SHP77 (cell line): ENCODE measurements around the gene PANK4.

Experiments used
- DNase-seq, 2 experiments: peaks; one replicate each; lab custom pipeline; 2025; lab: John Stamatoyannopoulos, UW

The PANK4 gene

GRCh38 chr1:2512862-2513421 lies 13.5 kb downstream of the PANK4 start:
- DNase-seq, result no peak

GRCh38 chr1:2510366-2511155 lies 15.8 kb downstream of the PANK4 start:
- no peak for DNase-seq

- no peak for DNase-seq
These were observed 16.8 kb downstream of the PANK4 start for GRCh38 chr1:2509589-2509988.

DNA sequence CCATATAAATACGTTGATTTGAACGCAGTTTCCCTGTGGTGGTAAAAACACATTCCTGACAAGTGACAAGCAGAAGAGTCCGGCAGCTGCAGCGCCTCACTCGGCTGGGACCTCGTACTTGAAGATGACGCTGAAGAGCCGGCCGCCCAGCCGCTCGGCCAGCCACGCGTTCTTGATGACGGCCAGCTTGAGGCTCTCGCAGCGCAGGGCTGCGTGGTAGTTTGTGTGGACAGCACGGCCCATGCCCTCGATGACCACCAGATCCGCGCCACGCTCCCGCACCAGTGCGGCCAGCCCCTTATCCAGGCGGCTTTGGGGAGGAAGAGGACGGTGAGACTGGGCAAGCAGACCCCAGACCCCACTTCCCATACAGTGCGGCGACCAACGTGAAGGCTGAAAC lies 17.6 kb downstream of the PANK4 start:
- DNase-seq, result no peak

- no peak for DNase-seq
These were observed 18.2 kb downstream of the PANK4 start for GRCh38 chr1:2508180-2508579.

DNA sequence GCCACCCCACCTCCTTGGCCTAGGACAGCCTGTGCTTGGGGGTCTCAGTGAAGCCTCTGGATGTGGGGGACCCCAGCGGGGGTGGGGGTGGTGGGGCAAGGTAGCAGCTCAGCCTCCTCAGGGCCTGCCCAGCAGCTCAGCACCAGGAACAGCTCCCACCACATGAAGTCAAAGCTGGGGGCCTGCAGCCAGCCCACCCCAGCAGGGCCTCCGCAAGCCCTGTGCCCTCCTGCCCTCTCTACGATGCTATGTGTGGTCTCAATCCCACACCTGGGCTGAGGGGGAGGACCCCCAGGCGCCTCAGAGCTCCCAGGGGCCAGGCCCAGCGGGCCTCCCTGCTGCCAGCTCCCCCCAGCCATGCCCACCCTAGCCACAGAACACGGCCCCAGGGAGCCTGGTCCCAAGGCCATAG lies 18.6 kb downstream of the PANK4 start:
- no peak for DNase-seq

DNA sequence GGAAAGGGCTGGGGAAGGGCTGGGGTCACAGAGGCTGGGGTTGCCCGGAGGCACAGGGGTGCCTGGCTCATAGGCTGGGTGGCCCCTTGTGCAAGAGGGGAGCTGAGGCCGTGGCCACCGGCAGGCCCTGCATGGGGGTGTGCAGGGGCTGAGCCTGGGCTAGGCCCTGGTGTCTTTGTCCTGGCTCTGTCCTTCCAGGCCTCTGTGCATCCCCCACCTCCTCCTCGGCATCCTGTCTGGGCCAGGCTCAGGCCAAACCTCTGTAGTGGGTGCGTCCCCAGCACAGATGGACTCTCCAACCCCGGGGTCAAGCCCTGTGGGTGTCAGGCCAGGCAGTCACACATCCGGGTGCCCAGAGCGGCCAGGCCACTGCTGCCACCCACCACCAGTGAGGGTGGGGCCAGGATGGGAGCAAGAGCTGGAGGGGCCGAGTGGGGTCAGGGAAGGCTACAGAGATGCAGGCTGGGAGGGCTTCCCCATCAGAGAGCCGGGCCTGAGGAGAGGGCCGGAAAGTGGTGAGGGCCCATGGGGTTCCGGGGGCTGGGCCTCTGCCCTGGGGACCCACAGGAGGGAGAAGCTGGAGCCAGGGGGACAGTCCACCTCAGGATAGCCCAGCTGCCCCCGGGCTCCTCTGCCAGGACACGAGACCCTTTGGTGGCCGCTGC lies 19.4 kb downstream of the PANK4 start:
- DNase-seq, result no peak

- no peak for DNase-seq
These were observed 20.2 kb downstream of the PANK4 start for GRCh38 chr1:2506007-2506860.

DNA sequence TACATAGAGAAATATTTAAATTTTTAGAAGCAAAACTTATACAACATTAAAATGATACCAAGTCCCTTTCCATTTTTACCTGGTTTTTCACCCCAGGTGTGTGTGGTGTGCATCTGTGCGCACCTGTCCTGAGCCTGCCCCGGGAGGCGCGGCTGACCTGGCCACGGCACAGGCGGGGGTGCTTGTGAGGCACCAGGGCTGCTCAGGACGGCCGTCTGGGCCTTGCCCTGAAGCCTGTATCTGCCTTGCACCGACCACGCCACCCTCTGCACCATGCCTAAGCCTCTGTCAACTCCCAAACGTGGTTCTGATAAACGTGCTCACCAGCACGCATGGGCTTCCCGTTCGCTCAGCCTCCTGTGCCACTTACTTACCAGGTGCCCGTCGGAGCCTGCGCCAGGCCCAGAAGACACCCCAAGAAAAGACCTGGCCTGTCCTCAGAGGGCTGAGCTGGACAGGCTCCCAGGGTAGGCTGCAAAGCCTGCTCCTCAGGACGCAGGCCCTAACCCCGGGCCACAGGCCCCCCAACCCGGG lies 20.9 kb downstream of the PANK4 start:
- DNase-seq, result no peak

DNA sequence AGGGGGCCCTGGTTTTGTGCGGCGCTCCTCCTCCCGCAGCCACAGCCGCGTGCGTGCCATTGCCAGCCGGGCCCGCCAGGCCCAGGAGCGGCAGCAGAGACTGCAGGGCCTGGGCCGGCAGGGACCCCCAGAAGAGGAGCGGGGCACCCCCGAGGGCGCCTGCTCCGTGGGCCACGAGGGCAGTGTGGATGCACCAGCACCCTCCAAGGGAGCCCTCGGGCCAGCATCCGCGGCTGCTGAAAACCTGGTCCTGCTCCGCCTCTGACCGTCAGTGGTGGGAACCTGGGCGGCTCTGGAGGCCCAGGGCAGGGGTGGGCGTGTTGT lies 21.5 kb downstream of the PANK4 start:
- no peak for DNase-seq

- DNase-seq, result no peak
These were observed 22.0 kb downstream of the PANK4 start for GRCh38 chr1:2504225-2504948.

- DNase-seq, result no peak
These were observed 22.7 kb downstream of the PANK4 start for GRCh38 chr1:2503554-2504224.

- no peak for DNase-seq
These were observed 23.5 kb downstream of the PANK4 start for GRCh38 chr1:2502661-2503553.

- DNase-seq, result no peak
These were observed 24.2 kb downstream of the PANK4 start for GRCh38 chr1:2502210-2502609.

DNA sequence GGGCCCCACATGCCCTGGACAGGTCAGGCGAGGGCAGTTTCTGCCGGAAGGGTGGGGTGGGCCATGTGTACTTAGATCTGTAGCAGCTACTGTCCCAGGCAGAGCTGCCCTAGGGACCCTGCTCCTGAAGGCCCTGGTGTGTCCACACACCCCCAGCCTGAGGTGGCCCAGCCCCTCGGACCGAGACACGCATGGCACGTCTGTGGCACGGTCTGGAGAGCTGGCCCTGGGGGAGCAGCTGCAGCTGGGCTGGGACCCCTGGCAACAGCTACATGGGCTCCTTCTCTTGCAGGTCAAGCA lies 24.6 kb downstream of the PANK4 start:
- DNase-seq, result no peak

DNA sequence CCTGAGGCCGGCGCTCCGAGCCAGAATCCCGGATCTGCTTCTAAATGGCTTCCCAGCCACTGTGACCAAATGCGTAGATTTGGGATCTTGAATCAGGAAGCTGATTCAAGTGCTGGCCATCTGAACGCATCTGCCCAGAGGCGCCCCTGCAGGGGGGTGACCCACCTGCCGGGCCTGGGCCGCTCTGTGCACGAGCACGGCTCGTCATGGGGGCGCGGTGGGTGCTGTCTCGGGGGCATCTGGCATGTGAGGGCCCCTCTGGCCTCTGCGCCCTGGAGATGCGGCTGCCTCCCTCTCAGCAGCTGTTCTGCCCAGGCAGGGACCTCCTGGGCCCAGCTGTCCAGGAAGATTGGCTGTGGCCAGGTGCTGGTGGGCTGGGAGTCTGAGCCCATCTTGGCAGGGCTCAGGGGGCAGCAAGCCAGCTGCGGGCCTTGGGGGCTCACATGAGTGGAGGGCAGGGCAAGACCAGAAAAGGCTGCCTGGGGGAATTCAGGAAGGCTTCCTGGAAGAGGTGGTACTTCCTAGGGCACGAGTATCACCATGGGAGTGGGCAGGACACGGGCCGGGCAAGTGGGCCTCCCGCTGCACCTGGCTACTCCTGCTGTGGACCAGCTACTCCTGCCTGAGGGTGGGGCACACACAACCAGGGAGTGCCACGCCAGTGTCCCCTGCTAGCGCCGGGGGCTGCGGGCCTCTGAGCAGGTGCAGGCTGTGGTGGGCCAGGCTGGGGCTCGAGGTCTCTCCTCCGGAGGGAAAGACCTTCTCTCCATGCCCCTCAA lies 25.2 kb downstream of the PANK4 start:
- DNase-seq, result no peak

GRCh38 chr1:2499986-2500596 lies 26.3 kb downstream of the PANK4 start:
- no peak for DNase-seq

GRCh38 chr1:2499260-2499659 lies 27.1 kb downstream of the PANK4 start:
- no peak for DNase-seq

DNA sequence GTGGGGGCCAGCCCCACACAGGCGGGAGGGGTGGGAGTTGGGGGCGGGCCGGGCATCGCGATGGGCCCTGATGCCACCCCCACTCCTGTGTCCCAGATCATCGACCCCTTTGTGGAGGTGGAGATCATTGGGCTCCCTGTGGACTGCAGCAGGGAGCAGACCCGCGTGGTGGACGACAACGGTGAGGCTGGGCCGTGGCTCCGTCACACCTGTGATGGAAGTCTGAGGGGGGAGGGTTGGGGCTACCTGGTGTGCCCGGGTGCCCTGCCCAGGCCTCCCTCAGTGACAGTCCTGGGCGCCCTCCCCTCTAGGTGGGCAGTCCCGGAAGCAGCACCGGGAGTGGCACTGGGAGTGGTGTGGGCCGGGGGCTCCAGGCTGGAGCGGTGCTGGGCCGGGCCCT lies 27.7 kb downstream of the PANK4 start:
- no peak for DNase-seq
